HG03342 (cell line): ENCODE measurements around the gene PLP2.

Experiments used
- ATAC-seq: cut with Tn5 transposase; IDR thresholded peaks from one replicate; pipeline ENCODE4 v1.9.1; 2021; ENCODE audit warnings: mild to moderate bottlenecking, moderate library complexity; ENCODE audit not compliant: unreplicated experiment

PLP2 gene

DNA sequence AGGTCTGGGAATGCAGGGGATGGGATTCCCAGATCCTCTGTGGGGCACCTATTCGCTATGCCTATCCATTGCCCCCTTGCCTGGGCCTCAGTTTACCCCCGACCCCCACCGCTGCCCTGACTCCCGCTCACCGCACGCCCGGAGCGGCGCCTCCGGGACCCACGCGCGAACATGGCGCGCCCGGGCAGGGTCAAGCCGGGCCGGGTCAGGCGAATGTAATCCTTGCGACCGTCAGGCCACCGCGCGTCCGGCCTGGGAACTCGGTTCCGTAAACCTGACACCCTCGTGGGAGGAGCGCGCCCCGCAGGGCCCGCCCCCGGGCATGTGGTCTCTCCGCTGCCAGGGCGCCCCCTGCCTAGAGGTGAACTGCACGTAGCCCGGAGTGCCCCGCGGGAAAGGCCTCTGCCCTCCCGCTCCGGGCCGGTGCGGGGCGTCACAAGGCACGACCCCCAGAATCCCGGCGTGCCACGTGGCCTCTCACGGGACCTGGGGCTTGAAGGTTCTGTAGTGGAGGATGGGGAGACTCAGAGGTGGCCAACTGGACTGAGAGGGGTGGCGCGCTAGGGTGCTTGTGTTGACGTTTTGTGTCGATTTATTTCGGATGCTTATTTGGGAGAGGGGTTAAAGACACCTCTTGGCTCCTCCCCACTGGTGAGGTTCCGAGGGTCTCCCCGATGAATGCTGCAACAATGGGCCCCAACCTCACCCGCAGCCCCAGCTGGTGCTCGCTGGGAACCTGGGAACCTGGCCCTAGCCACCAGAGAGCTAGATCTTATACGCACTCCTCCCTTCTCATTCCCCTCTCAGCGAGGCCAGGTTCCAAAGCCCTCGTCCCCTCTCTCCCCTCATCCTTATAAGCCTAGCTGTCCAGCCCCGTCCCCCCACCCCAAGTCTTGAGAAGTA is 14.7 kb downstream of the PLP2 start, which contains the start of gene PRICKLE3:
PRICKLE3 (minus strand) TSS at position 249 of the 903 bp plus-strand sequence; CDS start at position 173, 76 bp downstream.
- peak; percentile 36 for ATAC-seq

- no peak for ATAC-seq
These were observed 15.3 kb downstream of the PLP2 start for GRCh38 chrX:49187028-49187394.

DNA sequence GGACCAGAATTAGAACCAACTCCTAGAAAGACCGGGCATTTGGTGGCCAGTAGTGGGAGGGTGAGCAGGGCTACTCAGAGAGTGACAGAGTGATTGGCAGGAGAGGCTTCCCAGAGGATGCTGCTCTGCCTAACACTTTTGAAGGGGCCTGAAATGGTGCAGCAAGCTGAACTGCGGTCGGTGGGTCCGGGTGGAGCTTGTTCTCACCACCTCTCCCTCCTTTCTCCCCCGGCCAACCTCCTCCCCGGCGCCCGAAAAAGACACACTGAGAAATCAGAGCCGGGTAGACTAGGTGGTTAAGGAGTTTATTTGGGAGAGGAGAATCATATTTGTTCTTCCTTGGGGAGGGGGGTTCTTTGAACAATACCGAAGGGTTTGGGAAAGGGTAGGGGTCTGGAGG is 15.8 kb downstream of the PLP2 start:
- ATAC-seq, result no peak

- ATAC-seq, result no peak
These were observed 16.9 kb downstream of the PLP2 start for GRCh38 chrX:49188468-49189076.

- no peak for ATAC-seq
These were observed 17.9 kb downstream of the PLP2 start for GRCh38 chrX:49189606-49190005.

DNA sequence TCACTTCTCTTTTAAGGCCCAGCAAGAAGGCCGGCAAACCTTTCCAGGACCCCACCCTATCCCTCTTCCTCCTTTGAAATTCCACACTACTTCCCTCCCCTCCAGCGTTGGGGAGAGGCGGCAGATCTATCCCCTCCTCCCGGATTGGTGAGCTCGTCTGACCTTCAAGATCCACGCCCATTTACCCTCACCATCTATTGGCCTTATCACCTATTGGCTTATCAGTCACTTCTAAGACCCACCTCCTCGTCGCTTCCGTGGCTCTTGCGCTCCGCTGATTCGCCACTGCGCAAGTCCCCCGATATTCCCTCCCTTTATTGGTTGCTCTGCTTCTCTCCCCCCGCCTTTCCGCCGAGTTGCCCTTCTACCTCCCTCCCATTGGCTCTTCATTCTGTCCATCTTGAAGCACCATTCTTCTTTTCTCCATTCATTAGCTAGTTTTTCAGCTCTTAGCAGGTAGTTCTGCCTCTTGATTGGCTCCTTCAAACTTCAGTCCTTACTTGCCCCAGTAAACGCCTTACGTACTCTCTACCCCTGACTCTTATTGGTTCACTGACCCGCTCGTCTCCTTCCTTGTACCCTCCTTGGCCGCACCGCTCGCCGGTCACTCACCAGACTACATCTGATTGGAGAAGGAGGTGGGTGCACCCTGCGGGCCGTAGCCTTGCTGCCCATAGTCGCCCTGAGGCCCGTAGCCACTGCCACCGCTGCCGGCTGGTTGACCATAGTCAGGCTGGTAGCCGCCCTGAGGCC is 19.3 kb downstream of the PLP2 start:
- peak; percentile 88 for ATAC-seq

- peak; percentile 17 for ATAC-seq
These were observed 19.9 kb downstream of the PLP2 start for GRCh38 chrX:49191574-49192011.

DNA sequence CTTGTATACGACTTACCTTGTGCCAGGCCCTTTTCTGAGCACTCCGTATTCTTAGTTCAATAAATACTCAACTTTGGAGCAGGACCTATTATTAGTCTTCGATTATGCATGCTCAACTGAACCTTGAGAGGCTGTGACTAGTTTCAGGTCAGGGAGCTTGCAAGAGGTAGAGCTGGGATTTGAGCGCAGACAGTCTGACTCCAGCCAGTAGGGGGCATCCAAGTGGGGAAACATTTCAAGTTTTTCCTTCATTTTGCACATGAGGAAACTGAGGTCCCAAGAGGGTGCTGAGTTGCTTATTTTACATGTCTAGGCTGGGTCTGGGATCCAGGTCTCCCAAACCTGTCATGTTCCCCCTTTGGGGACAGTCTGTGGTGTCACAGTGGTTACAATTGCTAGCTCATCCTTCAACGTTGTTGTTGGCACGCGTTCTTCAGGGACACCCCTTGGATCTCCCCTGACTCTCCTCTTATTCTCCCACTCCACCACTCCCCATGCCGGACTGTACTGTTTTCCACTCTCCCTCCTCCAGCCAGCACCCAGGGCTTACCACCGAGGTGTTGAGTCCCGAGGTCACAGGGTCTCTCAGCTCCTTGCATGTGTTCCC is 21.1 kb downstream of the PLP2 start:
- ATAC-seq, result no peak

- ATAC-seq, result no peak
These were observed 21.9 kb downstream of the PLP2 start for GRCh38 chrX:49193542-49193964.

DNA sequence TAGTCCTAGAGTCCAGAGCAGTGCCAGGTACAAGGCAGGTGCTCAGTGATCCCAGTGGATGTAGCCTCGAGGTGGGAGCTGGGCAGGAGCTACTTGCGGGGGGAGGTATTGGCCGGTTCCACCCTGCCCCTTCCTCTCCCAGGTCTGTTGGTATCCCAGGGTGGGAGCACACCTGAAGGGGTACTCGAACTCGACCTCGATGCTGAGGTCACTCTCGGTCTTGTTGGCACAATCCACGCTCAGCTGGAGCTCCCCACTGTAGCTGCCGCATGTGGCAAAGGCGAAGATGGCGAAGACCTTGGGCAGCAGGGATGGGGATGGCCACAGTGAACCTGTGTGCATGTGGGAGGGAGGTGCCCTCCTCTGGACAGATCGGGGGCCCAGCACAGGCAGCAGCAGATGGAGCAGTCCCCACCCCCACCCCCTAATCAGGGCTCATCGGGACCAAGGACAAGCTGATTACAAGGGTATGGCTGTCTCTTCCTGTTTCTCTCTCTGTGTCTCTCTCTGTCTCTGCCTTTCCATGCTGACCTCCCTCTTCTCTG is 25.9 kb downstream of the PLP2 start:
- ATAC-seq, result no peak

- ATAC-seq, result no peak
These were observed 27.0 kb downstream of the PLP2 start for GRCh38 chrX:49198540-49199314.

DNA sequence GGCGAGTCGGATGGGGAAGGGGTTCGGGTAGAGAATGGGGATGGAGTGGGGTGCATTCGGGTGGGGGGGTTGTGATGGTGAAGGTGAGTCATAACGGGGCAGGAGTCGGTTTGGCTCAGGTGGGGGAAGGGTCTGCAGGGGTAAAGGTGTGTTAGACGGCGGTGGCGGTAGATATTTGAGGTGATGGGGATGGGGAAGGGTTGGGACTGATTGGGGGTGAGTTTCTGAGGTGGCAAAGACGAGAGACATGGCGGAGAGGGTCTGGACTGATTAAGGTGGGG is 27.6 kb downstream of the PLP2 start:
- no peak for ATAC-seq

GRCh38 chrX:49199906-49200771 is 28.4 kb downstream of the PLP2 start, which contains the start of gene SYP:
TSS of gene SYP (minus strand) at chrX:49200193. CDS start at chrX:49200186, 7 bp downstream.
- ATAC-seq, result peak; percentile 85

DNA sequence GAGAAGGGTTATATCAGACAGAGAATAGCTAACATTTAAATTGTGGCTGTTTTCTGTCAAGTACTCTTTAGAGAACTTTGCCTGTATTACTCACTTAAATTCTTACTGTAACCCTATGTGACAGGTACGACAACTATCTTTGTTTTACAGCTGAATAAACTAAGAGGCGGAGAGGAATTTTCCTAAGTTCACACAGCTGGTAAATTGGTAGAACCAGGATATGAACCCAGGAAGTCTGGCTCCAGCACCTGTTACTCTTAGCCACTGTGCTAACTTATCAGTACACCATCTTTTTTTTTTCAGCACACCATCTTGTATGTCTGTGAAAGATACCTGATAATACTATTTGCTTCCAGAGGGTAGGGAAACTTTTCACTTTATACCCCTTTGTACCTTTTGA is 30.3 kb downstream of the PLP2 start:
- ATAC-seq, result no peak

DNA sequence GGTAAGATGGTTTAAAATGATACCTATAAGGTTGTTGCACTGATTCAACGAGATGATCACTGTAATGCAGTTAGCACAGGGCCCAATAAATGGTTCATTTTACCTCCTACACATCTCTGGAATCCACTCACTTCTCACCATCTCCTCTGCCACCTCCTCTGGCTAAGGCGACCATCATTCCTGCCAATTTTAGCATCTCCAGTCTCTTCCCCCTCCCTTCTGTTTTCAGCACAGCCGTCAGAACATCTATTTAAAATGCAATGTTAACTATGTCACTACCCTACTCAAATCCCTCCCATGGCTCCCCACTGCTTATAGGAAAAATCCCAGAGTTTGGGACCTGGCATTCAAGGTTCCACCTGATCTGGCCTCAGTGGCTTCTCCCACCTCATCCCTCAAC is 31.8 kb downstream of the PLP2 start:
- ATAC-seq, result no peak

DNA sequence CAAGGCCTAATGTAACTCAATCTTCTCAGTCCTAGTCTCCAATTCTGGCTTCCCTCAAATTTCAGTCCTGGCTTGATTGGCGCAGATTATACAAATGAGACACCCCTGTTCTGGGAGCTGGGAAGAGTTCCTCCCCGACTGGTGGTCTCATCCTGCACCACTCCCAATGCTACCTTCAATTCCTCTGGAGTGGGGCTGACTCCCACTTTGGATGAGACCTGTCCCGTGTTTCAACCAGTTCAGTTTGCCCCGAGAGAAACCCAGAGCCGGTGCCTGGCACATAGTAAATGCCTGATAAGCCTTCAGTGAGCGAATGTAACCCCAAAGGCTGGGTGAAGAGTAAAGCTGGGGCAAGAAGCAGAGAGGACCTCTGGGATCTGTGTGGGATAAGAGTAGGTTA is 32.3 kb downstream of the PLP2 start:
- ATAC-seq, result no peak

DNA sequence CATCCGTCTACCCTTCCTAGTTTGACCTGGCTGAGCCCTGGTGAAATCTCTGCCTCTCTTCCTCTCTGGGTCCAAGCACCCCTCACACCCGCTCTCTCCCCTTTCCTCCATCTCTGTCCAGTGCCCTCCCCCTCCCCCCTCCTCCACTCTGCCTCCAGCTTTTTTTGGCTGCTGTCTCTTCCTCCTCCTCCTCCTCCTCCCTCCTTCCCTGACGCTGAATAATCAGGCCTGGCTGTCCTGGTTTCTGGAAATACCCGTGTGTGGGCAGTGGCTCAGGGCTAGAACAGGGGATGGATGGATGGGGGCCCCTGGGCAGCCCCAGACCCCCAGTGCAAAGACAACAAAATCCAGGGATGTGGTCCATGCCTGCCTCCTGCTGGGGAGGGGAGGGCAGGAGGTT is 33.0 kb downstream of the PLP2 start:
- ATAC-seq, result no peak

- no peak for ATAC-seq
These were observed 33.7 kb downstream of the PLP2 start for GRCh38 chrX:49205443-49205842.

- no peak for ATAC-seq
These were observed 34.8 kb downstream of the PLP2 start for GRCh38 chrX:49206543-49206942.
